NT2/D1 (cell line): ENCODE measurements around the gene NPDC1.

ENCODE experiments used
- YY1 ChIP-seq: IDR thresholded peaks from 2 replicates; pipeline ENCODE4 v1.6.1; 2011; ENCODE audit not compliant: insufficient read length, insufficient read depth
- ZNF274 ChIP-seq: IDR thresholded peaks from 2 replicates; pipeline ENCODE4 v1.6.1; 2011; ENCODE audit warnings: mild to moderate bottlenecking, low read depth, low read length

- no peak for TF ChIP-seq ZNF274
- no peak for TF ChIP-seq YY1
These were observed 33.9 kb downstream of the NPDC1 start for GRCh38 chr9:137011907-137012675.
